Measurements from ENCODE around the gene JCAD. TPM values are rescaled to one million over a fixed set of nuclear protein-coding genes. Genes with fewer than 3 reads are reported as not detected.
"Not testable (repeated sequence)": the region's sequence is repeated elsewhere in the genome, so short reads cannot be mapped to it uniquely, and the experiment has no call there.

The JCAD gene
- total and polyA plus RNA-seq, 9 donors = 10.0 to 71.7 (median 23.8) TPM

- no peak for TF ChIP-seq CTCF (IDR thresholded peaks at IDR 0.05)
- TF ChIP-seq POLR2A (IDR thresholded peaks at IDR 0.05) = no peak
- no peak for TF ChIP-seq EP300 (IDR thresholded peaks at IDR 0.05)
- Histone ChIP-seq H3K36me3 (no peaks in the 10 kb centered on the region), H3K27me3 (no peaks in the 10 kb centered on the region), H3K4me1 (ENCODE audit: insufficient read depth) (peaks cover 1% of the 10 kb centered on the region), H3K4me3 (no peak overlapping the region), H3K27ac (no peak overlapping the region), H3K9me3 (no peaks in the 10 kb centered on the region)
- 53 to 82% (median 62%) methylated on average over 42 of the region's 42 CpGs for WGBS, 3 donors
- intact Hi-C loops (cut with DNase I) = no loop called here
- peak in 4 of 5 donors; percentile 28 to 45 (median 41) for DNase-seq
These were observed 32.1 kb downstream of the JCAD start for GRCh38 chr10:30027057-30028005.

GRCh38 chr10:30026578-30026977 is 32.8 kb downstream of the JCAD start:
- intact Hi-C loops (cut with DNase I) = no loop called here
- no peaks in the 10 kb centered on the region for H3K9me3 ChIP-seq
- TF ChIP-seq POLR2A (IDR thresholded peaks at IDR 0.05) = no peak
- TF ChIP-seq EP300 (IDR thresholded peaks at IDR 0.05) = no peak
- no peak for TF ChIP-seq CTCF (IDR thresholded peaks at IDR 0.05)
- no peaks in the 10 kb centered on the region for H3K27me3 ChIP-seq
- DNase-seq = no peak
- WGBS, 3 donors = 95 to 98% (median 97%) methylated on average over 10 of the region's 10 CpGs
- no peak overlapping the region for H3K27ac ChIP-seq
- H3K4me3 ChIP-seq = no peak overlapping the region
- H3K36me3 ChIP-seq = no peaks in the 10 kb centered on the region
- H3K4me1 ChIP-seq (ENCODE audit: insufficient read depth) = peaks cover 1% of the 10 kb centered on the region

GRCh38 chr10:30026080-30026479 is 33.3 kb downstream of the JCAD start:
- Histone ChIP-seq H3K4me1 (ENCODE audit: insufficient read depth) (peaks cover 1% of the 10 kb centered on the region), H3K27ac (no peak overlapping the region), H3K27me3 (no peaks in the 10 kb centered on the region), H3K4me3 (no peak overlapping the region), H3K36me3 (no peaks in the 10 kb centered on the region), H3K9me3 (no peaks in the 10 kb centered on the region)
- TF ChIP-seq POLR2A (IDR thresholded peaks at IDR 0.05) (no peak), EP300 (IDR thresholded peaks at IDR 0.05) (no peak), CTCF (IDR thresholded peaks at IDR 0.05) (no peak)
- WGBS, 3 donors = 89 to 96% (median 91%) methylated on average over 10 of the region's 10 CpGs
- intact Hi-C loops (cut with DNase I) = no loop called here
- DNase-seq = no peak

- H3K36me3 ChIP-seq; H3K4me1 ChIP-seq (ENCODE audit: insufficient read depth); H3K27me3 ChIP-seq; H3K9me3 ChIP-seq; intact Hi-C loops (cut with DNase I); H3K4me3 ChIP-seq; H3K27ac ChIP-seq; DNase-seq: not testable (repeated sequence)
- 94 to 98% (median 96%) methylated on average over 8 of the region's 8 CpGs for WGBS, 3 donors
These were observed 34.0 kb downstream of the JCAD start for GRCh38 chr10:30025428-30025827.

- Histone ChIP-seq H3K9me3 (no peaks in the 10 kb centered on the region), H3K27me3 (no peaks in the 10 kb centered on the region), H3K4me3 (no peak overlapping the region), H3K27ac (no peak overlapping the region), H3K4me1 (ENCODE audit: insufficient read depth) (peaks cover under 1% of the 10 kb centered on the region), H3K36me3 (no peaks in the 10 kb centered on the region)
- intact Hi-C loops (cut with DNase I) = no loop called here
- WGBS, 3 donors = 96 to 98% (median 98%) methylated on average over 6 of the region's 6 CpGs
- DNase-seq = no peak
- TF ChIP-seq POLR2A (IDR thresholded peaks at IDR 0.05) (no peak), CTCF (IDR thresholded peaks at IDR 0.05) (no peak), EP300 (IDR thresholded peaks at IDR 0.05) (no peak)
These were observed 36.8 kb downstream of the JCAD start for GRCh38 chr10:30022590-30022989.

All from ovary (tissue), 9 donors.